C4-2B (cell line): ENCODE data around the gene SNX14.

Source experiments
- CTCF ChIP-seq: fragments of 450-650 bp; conservative IDR thresholded peaks from 2 replicates; pipeline ENCODE4 v1.5.1; 2017; ENCODE audit warnings: mild to moderate bottlenecking
- ZFX ChIP-seq: fragments of 450-650 bp; IDR thresholded peaks from 2 replicates; pipeline ENCODE4 v1.6.1; 2017

GRCh38 chr6:85516168-85516567 is 77.5 kb downstream of the SNX14 start:
- TF ChIP-seq CTCF (no peak), ZFX (no peak)
